OCI-LY3 (cell line): Measurements from ENCODE around the gene THBS1.

Experiments
- H2AFZ ChIP-seq: fragments of 200-600, 300-600 bp; shearing (Covaris generic); 2 replicates; pipeline ENCODE4 v1.6.0; 2014; ENCODE audit warnings: antibody characterized with exemption, low read depth, low read length
- H3K27ac ChIP-seq: fragments of 200-600, 300-600 bp; sonication (generic); 2 replicates; pipeline ENCODE4 v1.5.1; 2014; ENCODE audit warnings: mild to moderate bottlenecking, low read length, moderate library complexity, mixed read lengths
- H3K27me3 ChIP-seq: fragments of 200-600, 300-600 bp; sonication (generic); 2 replicates; pipeline ENCODE4 v1.6.1; 2014; ENCODE audit warnings: low read depth, low read length, mixed read lengths
- H3K36me3 ChIP-seq: fragments of 200-600, 300-600 bp; sonication (generic); replicated peaks from 2 replicates; pipeline ENCODE3; 2014; ENCODE audit warnings: low read depth, low read length, mixed read lengths
- H3K4me1 ChIP-seq: fragments of 300-600, 200-600 bp; sonication (generic); 2 replicates; pipeline ENCODE4 v1.6.1; 2014; ENCODE audit warnings: low read length, mixed read lengths
- H3K4me2 ChIP-seq: fragments of 200-600, 300-600 bp; sonication (generic); 2 replicates; pipeline ENCODE4 v1.6.1; 2014; ENCODE audit warnings: low read length, mixed read lengths
- H3K4me3 ChIP-seq: fragments of 300-600, 200-600 bp; sonication (generic); 2 replicates; pipeline ENCODE4 v1.5.1; 2014; ENCODE audit warnings: antibody characterized with exemption, mild to moderate bottlenecking, low read length, moderate library complexity
- H3K79me2 ChIP-seq: fragments of 300-600, 200-600 bp; shearing (Covaris generic); 2 replicates; pipeline ENCODE4 v1.6.1; 2014; ENCODE audit warnings: mild to moderate bottlenecking, low read length, mixed read lengths
- H3K9ac ChIP-seq: fragments of 300-600, 200-600 bp; shearing (Covaris generic); 2 replicates; pipeline ENCODE4 v1.6.0; 2014; ENCODE audit warnings: mild to moderate bottlenecking, low read length, moderate library complexity
- H3K9me3 ChIP-seq: fragments of 200-600, 300-600 bp; shearing (Covaris generic); 2 replicates; pipeline ENCODE4 v1.6.1; 2014; ENCODE audit warnings: low read length, mixed read lengths; ENCODE audit not compliant: insufficient read depth
- H4K20me1 ChIP-seq: fragments of 200-600, 300-600 bp; sonication (generic); 2 replicates; pipeline ENCODE4 v1.6.1; 2016; ENCODE audit warnings: low read length, mixed read lengths; ENCODE audit not compliant: insufficient read depth
- EZH2phosphoT487 ChIP-seq: fragments of 200-600 bp; shearing (Covaris generic); IDR thresholded peaks from 2 replicates; pipeline ENCODE4 v1.6.1; 2018; ENCODE audit warnings: antibody characterized with exemption, mixed run types, low read depth
- TF ChIP-seq, protein P1 (sequence below): fragments of 200-600, 300-600 bp; sonication (generic); IDR thresholded peaks from 2 replicates; pipeline ENCODE4 v1.5.1; 2014; ENCODE audit warnings: antibody characterized with exemption, low read length, low read depth

THBS1 gene

DNA sequence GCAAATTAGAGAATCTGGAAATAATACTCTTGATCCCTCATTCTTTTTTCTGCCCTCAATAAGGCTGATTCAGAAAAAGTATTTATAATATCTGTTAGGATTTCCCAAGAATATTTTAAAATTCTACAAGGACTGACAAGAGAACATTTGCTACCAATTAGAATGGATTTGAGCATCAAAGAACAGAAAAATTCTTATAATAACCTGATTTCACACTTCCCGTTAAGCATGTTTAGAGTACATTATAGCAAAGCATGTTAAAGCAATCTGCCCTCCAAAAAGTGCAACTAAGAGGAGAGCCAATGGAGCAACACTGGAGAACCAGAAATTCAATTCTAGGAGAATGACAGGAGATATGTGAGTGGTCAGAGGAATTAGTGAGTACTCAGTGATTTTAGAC lies 57.2 kb downstream of the THBS1 start:
- H3K36me3 ChIP-seq, result no peaks in the 10 kb centered on the region
- no peak overlapping the region for H2AFZ ChIP-seq
- TF ChIP-seq, protein P1, sequence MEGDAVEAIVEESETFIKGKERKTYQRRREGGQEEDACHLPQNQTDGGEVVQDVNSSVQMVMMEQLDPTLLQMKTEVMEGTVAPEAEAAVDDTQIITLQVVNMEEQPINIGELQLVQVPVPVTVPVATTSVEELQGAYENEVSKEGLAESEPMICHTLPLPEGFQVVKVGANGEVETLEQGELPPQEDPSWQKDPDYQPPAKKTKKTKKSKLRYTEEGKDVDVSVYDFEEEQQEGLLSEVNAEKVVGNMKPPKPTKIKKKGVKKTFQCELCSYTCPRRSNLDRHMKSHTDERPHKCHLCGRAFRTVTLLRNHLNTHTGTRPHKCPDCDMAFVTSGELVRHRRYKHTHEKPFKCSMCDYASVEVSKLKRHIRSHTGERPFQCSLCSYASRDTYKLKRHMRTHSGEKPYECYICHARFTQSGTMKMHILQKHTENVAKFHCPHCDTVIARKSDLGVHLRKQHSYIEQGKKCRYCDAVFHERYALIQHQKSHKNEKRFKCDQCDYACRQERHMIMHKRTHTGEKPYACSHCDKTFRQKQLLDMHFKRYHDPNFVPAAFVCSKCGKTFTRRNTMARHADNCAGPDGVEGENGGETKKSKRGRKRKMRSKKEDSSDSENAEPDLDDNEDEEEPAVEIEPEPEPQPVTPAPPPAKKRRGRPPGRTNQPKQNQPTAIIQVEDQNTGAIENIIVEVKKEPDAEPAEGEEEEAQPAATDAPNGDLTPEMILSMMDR, result no peak
- no peak for TF ChIP-seq EZH2phosphoT487
- no peak overlapping the region for H3K4me3 ChIP-seq
- no peaks in the 10 kb centered on the region for H4K20me1 ChIP-seq
- H3K9me3 ChIP-seq, result no peaks in the 10 kb centered on the region
- H3K9ac ChIP-seq, result no peak overlapping the region
- H3K79me2 ChIP-seq, result no peaks in the 10 kb centered on the region
- H3K4me2 ChIP-seq, result no peak overlapping the region
- H3K4me1 ChIP-seq, result peaks cover 18% of the 10 kb centered on the region
- no peak overlapping the region for H3K27ac ChIP-seq
- no peaks in the 10 kb centered on the region for H3K27me3 ChIP-seq

DNA sequence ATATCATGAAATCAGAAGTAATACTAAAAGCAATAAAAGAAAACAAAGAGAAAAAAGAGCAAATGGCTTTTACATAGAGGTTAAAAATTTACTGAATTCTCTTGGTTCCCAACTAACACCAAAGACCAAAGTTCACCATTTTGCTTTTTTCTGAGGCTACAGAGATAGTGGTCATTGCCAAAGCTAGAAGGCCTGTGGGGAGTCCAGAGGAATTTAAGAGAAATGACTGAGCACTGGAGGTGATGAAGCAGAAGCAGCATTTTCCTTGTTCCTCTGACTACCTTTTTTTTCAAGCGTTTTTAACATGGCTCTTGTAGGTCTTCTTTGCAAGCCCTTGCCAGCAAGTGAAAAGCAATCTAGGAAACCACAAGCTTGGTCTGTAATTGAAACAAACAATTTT lies 58.2 kb downstream of the THBS1 start:
- Histone ChIP-seq H3K9ac (no peak overlapping the region), H3K9me3 (no peaks in the 10 kb centered on the region), H3K27me3 (no peaks in the 10 kb centered on the region), H4K20me1 (no peaks in the 10 kb centered on the region), H3K4me1 (peaks cover 28% of the 10 kb centered on the region), H3K36me3 (no peaks in the 10 kb centered on the region), H3K4me2 (no peak overlapping the region), H3K4me3 (no peak overlapping the region), H2AFZ (no peak overlapping the region), H3K27ac (no peak overlapping the region), H3K79me2 (no peaks in the 10 kb centered on the region)
- TF ChIP-seq EZH2phosphoT487, result no peak
- TF ChIP-seq, protein P1, result no peak

DNA sequence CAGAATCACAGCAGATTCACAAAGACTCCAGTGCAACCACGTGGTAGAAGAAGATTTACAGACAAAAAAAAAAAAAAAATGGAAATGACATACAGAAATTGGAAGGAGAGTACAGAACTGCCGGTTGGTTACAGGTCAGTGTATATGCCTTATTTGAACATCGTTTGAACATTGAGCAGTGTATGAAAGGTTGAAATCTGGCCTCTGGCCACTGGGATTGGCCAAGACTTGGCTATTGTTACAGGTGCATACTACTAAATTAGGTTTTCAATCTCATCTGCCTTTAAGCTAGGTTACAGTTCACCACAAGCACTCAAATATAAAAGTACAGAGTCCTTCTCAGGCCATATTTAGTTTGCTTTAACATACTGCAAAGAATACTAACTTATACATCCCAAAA lies 59.8 kb downstream of the THBS1 start:
- TF ChIP-seq, protein P1, result no peak
- no peak for TF ChIP-seq EZH2phosphoT487
- Histone ChIP-seq H4K20me1 (no peaks in the 10 kb centered on the region), H3K9ac (no peak overlapping the region), H3K79me2 (no peaks in the 10 kb centered on the region), H3K27ac (no peak overlapping the region), H3K27me3 (no peaks in the 10 kb centered on the region), H3K4me2 (no peak overlapping the region), H3K4me3 (no peak overlapping the region), H3K9me3 (no peaks in the 10 kb centered on the region), H3K4me1 (peaks cover 31% of the 10 kb centered on the region), H3K36me3 (no peaks in the 10 kb centered on the region), H2AFZ (no peak overlapping the region)

DNA sequence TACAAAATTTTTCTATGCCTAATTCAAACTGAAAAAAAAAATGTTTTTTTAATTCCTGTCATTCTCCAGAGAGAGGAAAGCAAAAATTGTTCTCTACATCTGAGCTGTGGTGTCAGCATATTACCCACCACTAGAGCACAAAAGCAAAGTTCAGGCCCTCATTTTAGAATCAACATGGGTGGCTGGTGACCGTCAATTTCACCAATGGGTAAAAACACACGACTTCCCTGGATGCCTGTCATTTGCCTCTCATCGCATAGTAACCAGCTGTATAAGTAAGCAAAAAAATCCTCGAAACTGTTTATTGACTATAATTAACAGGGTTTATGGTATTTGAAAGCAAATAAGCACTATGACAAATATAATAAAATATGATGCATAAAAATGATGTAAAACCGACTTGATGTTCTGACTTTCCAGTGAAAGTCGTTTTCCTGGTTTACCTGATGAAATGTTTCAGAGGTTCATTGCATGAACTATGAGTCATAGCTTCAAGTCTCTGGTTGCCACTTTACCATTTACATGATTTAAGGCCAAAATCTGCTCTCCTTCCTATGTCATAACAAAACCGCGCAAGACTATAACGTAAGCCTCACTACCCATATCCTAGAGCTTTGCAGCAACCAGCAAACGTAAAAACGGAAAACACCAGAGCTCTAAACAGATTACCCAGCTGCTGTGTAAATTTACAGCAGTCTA lies 60.5 kb downstream of the THBS1 start:
- H3K9ac ChIP-seq, result no peak overlapping the region
- H3K27ac ChIP-seq, result no peak overlapping the region
- no peak overlapping the region for H3K4me2 ChIP-seq

More for the DNA sequence above, 60.5 kb downstream of the THBS1 start:
- TF ChIP-seq, protein P1, result no peak
- no peak for TF ChIP-seq EZH2phosphoT487
- Histone ChIP-seq H3K4me1 (peaks cover 31% of the 10 kb centered on the region), H3K36me3 (no peaks in the 10 kb centered on the region), H2AFZ (no peak overlapping the region), H3K9me3 (no peaks in the 10 kb centered on the region), H4K20me1 (no peaks in the 10 kb centered on the region), H3K4me3 (no peak overlapping the region), H3K79me2 (no peaks in the 10 kb centered on the region), H3K27me3 (no peaks in the 10 kb centered on the region)
